ENCODE measurements around the gene NAALADL1. TPM values are rescaled to one million over a fixed set of nuclear protein-coding genes. Genes with fewer than 3 reads are reported as not detected.
"Not testable (repeated sequence)": the region's sequence is repeated elsewhere in the genome, so short reads cannot be mapped to it uniquely, and the experiment has no call there.

NAALADL1 gene
- total RNA-seq, 1 donor from 2014 or later: 1.6 TPM

DNA sequence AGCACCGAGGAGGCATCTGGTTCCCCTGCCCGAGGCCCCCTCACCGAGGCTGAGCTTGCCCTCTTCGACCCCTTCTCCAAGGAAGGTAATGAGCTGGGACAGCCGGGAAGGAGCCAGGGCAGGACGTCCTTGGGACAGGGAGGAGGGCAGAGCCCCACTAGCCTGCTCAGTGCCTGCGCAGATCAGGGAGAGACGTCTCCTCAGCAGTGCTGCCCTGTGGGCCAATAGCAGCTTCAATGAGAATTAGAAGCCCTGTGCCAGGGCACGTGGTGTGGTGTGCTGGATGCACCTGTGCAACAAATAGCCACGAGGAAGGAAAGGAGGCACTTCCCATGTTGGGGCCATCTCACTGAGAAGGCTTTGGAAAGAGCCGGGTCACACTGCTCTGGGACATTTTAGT lies 22.8 kb downstream of the NAALADL1 start:
- Mint-ChIP-seq H3K27ac (ENCODE audit: unreplicated experiment) (no peak overlapping the region), H3K36me3 (ENCODE audit: unreplicated experiment) (no peaks in the 10 kb centered on the region), H3K4me3 (ENCODE audit: unreplicated experiment) (no peak overlapping the region), H3K4me1 (ENCODE audit: low read depth, unreplicated experiment) (no peaks in the 10 kb centered on the region), H3K27me3 (ENCODE audit: unreplicated experiment) (peaks cover 5% of the 10 kb centered on the region), H3K9me3 (ENCODE audit: unreplicated experiment) (peaks cover 2% of the 10 kb centered on the region)
- DNase-seq: no peak
- TF ChIP-seq, protein P1, sequence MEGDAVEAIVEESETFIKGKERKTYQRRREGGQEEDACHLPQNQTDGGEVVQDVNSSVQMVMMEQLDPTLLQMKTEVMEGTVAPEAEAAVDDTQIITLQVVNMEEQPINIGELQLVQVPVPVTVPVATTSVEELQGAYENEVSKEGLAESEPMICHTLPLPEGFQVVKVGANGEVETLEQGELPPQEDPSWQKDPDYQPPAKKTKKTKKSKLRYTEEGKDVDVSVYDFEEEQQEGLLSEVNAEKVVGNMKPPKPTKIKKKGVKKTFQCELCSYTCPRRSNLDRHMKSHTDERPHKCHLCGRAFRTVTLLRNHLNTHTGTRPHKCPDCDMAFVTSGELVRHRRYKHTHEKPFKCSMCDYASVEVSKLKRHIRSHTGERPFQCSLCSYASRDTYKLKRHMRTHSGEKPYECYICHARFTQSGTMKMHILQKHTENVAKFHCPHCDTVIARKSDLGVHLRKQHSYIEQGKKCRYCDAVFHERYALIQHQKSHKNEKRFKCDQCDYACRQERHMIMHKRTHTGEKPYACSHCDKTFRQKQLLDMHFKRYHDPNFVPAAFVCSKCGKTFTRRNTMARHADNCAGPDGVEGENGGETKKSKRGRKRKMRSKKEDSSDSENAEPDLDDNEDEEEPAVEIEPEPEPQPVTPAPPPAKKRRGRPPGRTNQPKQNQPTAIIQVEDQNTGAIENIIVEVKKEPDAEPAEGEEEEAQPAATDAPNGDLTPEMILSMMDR (IDR thresholded peaks at IDR 0.05; ENCODE audit: partially characterized antibody, unreplicated experiment): no peak

DNA sequence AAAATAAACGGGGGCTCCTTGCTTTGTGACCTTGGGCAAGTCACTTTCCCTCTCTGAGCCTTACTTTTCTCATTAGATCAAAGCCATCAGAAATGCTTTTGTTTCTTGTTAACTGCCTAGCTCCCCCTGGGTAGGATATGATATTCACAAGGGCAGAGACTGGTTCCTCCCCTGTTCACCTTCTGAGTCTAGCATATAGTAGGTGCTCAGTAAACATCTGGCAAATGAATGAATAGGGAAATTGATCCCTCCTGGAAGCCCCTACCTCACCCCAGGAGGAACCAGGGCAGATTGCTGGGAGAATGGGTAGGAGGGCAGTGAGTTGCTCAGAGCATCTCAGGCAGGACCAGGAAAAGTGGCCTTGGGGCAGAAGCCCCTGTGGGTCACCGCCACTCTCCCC lies 23.9 kb downstream of the NAALADL1 start:
- no peak for DNase-seq
- Mint-ChIP-seq H3K27ac (ENCODE audit: unreplicated experiment) (no peak overlapping the region), H3K4me1 (ENCODE audit: low read depth, unreplicated experiment) (no peaks in the 10 kb centered on the region), H3K36me3 (ENCODE audit: unreplicated experiment) (no peaks in the 10 kb centered on the region), H3K4me3 (ENCODE audit: unreplicated experiment) (no peak overlapping the region), H3K27me3 (ENCODE audit: unreplicated experiment) (peaks cover 5% of the 10 kb centered on the region), H3K9me3 (ENCODE audit: unreplicated experiment) (no peaks in the 10 kb centered on the region)
- TF ChIP-seq, protein P1 (IDR thresholded peaks at IDR 0.05; ENCODE audit: partially characterized antibody, unreplicated experiment): no peak

DNA sequence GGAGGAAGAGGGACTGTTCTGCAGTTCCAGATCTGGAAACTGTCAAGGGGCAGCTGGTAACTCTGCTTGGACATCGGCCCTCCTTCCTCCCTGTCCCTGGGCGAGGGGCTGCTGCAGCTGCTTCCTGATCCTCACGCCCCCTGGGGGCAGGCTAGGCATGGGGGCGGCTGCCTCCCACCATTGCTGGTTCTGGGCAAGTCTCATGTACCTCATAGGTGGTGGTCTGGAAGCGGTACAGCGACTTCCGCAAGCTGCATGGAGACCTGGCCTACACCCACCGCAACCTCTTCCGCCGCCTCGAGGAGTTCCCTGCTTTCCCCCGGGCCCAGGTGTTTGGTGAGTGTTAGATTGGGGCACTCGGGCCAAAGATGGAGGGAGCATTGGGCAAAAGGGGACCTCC lies 26.1 kb downstream of the NAALADL1 start:
- peaks cover 2% of the 10 kb centered on the region for H3K4me1 Mint-ChIP-seq (ENCODE audit: low read depth, unreplicated experiment)
- no peak for DNase-seq
- H3K9me3 Mint-ChIP-seq (ENCODE audit: unreplicated experiment): no peaks in the 10 kb centered on the region
- no peak overlapping the region for H3K27ac Mint-ChIP-seq (ENCODE audit: unreplicated experiment)
- peaks cover 4% of the 10 kb centered on the region for H3K27me3 Mint-ChIP-seq (ENCODE audit: unreplicated experiment)
- no peaks in the 10 kb centered on the region for H3K36me3 Mint-ChIP-seq (ENCODE audit: unreplicated experiment)
- TF ChIP-seq, protein P1 (IDR thresholded peaks at IDR 0.05; ENCODE audit: partially characterized antibody, unreplicated experiment): no peak
- H3K4me3 Mint-ChIP-seq (ENCODE audit: unreplicated experiment): no peak overlapping the region

DNA sequence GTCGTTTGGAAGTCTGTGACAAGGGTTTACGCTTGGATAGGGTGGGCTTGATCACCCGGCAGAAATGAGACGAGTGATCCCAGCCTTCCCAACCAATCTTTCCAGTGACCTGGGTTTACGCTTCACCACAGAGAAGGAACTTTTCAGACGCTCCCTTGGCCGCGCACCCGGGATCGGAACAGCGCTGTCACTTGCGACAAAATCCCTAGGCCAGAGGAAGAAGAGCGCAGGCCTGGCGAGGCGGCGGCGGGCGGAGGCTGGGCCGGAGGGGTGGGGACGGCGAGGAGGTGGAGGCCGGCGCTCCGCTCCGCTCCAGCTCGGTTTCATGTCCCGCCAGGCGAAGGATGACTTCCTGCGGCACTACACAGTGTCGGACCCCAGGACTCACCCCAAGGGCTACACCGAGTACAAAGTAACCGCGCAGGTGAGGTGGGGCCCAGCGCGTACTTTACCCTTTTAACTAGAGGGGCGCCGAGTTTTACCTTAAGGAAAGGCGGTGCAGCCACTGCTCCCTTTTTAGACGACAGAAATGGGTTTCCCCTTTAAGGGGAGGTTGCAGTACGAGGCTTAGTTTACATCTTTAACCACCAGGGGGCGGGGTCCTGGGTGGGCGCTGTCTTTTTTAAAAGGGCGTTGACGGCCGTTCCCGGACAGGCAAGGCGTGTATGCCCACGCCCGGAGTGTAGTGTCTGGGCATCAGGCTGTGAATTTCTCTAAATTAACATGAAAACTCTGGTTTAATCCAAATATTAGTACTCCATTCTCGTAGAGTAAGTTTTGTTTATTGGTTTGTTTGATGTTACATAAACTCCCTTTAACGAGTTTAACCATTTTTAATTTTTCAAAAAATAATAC lies 30.9 kb downstream of the NAALADL1 start, which contains the start of gene SNX15:
Gene SNX15 (plus strand): TSS at position 227 of the 855 bp plus-strand sequence. CDS start 99 bp downstream, at position 326.
- peak within 1 kb of the TSS; percentile 84 for H3K27ac Mint-ChIP-seq (ENCODE audit: unreplicated experiment)
- peaks cover 6% of the 10 kb centered on the region for H3K4me1 Mint-ChIP-seq (ENCODE audit: low read depth, unreplicated experiment)
- TF ChIP-seq, protein P1 (IDR thresholded peaks at IDR 0.05; ENCODE audit: partially characterized antibody, unreplicated experiment): peak; percentile 97

DNA sequence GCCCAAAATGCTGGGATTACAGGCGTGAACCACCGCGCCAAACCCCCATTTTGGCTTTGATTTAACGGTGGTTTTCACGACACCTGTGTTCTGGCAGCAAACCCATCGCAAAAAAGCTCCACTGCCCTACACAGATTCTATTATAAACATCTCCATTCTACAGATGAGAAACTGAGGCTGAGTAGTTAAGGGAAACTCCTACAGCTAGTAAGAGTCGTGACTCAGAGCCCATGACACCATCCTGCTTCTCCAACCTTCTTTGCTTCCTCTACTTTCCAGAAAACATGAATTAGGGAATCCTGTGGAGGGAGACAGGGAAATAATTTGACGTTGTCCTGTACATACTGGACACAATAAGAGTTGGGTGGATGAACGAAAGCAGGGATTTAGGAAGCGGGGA lies 31.5 kb downstream of the NAALADL1 start:
- no peak for DNase-seq
- Mint-ChIP-seq H3K36me3 (ENCODE audit: unreplicated experiment) (no peaks in the 10 kb centered on the region), H3K27me3 (ENCODE audit: unreplicated experiment) (no peaks in the 10 kb centered on the region), H3K27ac (ENCODE audit: unreplicated experiment) (peak overlapping the region; percentile 84), H3K9me3 (ENCODE audit: unreplicated experiment) (peaks cover 3% of the 10 kb centered on the region), H3K4me3 (ENCODE audit: unreplicated experiment) (peak overlapping the region; percentile 81), H3K4me1 (ENCODE audit: low read depth, unreplicated experiment) (peaks cover 9% of the 10 kb centered on the region)
- TF ChIP-seq, protein P1 (IDR thresholded peaks at IDR 0.05; ENCODE audit: partially characterized antibody, unreplicated experiment): no peak

More for the DNA sequence above, 30.9 kb downstream of the NAALADL1 start, which contains the start of gene SNX15:
- Mint-ChIP-seq H3K4me3 (ENCODE audit: unreplicated experiment) (peak within 1 kb of the TSS; percentile 81), H3K27me3 (ENCODE audit: unreplicated experiment) (no peaks in the 10 kb centered on the region), H3K36me3 (ENCODE audit: unreplicated experiment) (no peaks in the 10 kb centered on the region), H3K9me3 (ENCODE audit: unreplicated experiment) (peaks cover 3% of the 10 kb centered on the region)
- DNase-seq: peak; percentile 94

DNA sequence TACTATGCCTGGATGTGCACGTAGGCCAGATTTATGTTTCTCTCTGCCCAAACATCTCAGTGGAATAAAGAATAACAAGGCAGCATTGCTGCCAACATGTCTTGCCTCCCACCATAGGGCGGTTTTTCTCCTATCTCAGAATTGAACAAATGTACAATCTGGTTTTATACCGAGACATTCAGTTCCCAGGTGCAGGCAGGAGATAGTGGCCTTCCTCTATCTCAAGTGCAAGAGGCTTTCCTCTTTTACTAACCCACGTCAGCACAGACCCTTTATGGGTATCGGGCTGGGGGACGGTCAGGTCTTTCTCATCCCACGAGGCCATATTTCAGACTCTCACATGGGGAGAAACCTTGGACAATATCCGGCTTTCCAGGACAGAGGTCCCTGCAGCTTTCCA lies 34.9 kb downstream of the NAALADL1 start:
- H3K4me3 Mint-ChIP-seq (ENCODE audit: unreplicated experiment); H3K9me3 Mint-ChIP-seq (ENCODE audit: unreplicated experiment); H3K36me3 Mint-ChIP-seq (ENCODE audit: unreplicated experiment); H3K27ac Mint-ChIP-seq (ENCODE audit: unreplicated experiment); DNase-seq; H3K4me1 Mint-ChIP-seq (ENCODE audit: low read depth, unreplicated experiment); H3K27me3 Mint-ChIP-seq (ENCODE audit: unreplicated experiment): not testable (repeated sequence)
